ENCODE data around the gene SLC19A1.

SLC19A1 gene

DNA sequence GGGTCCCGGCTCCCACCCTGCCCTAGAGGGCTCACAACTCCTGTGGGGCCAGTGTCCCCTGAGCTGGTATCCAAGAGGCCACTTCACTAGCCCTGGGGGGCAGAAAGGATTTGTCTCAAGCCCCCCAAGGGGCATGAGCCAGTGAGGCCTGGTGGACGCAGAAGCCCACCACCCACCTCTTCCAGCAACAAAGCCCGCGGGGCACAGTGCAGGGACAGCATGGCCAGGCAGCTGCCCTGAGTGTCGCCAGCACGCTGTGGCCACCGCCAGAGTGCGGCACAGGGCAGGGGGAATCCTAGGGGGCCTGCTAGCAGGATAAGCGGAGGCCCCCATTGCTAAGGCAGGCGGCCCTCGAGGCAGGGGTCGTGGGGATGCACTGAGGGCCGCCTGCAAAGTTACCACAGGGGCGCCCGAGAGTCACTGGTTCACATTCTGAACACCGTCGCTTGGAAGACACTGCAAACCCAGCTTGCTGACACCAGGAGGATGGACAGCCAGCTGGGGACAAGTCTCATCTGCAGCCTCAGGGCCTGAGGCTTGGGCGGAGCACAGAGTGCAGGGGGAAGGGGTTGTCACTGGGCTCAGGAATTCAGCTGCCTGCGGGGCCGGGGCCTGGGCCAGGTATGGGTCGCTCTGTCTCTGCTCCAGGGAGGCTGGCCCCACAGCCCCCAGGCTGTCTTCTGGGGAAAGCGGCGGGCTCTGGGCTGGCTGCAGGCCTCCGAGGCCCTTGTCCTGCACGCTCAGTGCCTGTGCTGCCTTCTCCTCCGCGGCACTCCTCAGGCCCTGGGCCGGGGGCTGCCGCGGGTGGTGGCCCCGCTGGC lies 26.8 kb downstream of the SLC19A1 start:
- DNase-seq = no peak

DNA sequence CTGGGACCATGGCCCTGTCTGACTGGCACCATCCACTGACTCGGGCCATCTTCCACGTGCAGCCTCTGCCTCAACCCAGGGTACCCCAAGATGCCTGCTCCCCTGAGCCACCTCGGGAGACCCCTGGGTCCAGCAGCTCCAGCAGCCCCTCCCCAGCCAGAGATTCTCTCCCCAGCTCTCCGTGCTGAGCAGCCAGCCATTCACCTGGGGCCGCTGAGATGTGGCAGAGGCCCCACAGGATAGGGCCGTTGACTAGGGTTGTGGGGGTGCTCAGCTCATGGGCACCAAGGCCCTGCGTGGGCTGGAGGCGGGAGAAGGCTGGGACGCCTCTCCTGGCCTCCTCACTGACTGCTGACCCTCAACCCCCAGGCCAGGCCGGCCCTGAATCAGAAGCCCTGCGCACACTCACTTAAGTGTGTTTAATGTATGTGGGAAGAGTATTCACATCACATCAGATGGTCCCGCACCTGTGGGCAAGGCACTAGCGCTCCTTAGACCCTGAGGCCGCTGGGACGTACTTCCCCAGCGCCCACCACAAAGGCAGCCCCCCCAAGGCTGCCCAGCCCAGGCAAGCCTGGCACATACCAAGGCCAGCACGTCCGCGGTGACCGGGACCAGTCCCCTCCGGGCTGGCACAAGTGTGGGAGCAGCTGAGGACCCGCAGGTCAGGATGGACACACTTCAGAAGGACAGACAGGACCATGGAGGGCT lies 27.8 kb downstream of the SLC19A1 start:
- no peak for DNase-seq

DNA sequence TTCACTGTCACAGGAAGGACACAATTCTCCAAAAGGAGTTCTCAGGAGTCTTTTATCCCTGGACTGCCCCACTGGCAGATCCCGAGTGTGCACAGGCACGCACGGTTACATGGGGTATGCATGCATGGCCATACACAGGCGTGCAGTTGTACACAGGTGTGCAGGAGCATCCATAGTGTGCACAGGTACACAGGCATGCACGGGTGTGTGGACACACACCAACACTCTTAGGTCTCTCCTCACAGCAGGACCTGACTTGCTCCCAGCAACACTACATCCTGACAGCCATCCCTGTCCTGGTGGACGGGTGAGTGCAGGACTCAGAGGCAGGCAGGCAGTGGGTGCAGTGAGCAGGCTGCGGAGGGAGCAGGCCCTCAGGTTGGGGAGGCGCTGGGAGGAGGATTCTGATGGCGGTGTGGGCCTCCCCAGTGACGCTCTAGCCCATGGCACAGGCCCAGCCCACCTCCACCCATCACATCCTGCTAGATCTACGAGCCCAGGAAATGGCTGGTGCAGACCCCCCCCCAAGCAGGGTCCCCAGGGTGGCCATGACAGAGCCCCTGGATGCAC lies 28.4 kb downstream of the SLC19A1 start:
- no peak for DNase-seq

DNA sequence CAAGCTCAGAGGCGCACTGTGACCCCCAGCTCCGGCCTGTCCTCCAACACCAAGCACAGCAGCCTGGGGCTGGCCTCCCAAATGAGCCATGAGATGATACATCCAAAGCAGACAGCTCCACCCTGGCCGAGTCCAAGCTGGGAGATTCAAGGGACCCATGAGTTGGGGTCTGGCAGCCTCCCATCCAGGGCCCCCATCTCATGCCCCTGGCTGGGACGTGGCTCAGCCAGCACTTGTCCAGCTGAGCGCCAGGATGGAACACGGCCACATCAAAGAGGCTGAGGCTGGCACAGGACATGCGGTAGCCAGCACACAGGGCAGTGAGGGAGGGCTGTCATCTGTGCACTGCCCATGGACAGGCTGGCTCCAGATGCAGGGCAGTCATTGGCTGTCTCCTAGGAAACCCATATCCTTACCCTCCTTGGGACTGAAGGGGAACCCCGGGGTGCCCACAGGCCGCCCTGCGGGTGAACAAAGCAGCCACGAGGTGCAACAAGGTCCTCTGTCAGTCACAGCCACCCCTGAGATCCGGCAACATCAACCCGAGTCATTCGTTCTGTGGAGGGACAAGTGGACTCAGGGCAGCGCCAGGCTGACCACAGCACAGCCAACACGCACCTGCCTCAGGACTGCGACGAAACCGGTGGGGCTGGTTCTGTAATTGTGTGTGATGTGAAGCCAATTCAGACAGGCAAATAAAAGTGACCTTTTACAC lies 29.1 kb downstream of the SLC19A1 start:
- DNase-seq = no peak

DNA sequence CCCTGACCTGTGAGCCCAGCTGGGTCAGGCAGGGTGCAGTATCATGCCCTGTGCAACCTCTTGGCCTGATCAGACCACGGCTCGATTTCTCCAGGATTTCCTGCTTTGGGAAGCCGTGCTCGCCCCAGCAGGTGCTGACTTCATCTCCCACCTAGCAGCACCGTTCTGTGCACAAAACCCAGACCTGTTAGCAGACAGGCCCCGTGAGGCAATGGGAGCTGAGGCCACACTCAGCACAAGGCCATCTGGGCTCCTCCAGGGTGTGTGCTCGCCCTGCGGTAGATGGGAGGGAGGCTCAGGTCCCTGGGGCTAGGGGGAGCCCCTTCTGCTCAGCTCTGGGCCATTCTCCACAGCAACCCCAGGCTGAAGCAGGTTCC lies 29.6 kb downstream of the SLC19A1 start:
- DNase-seq = no peak

DNA sequence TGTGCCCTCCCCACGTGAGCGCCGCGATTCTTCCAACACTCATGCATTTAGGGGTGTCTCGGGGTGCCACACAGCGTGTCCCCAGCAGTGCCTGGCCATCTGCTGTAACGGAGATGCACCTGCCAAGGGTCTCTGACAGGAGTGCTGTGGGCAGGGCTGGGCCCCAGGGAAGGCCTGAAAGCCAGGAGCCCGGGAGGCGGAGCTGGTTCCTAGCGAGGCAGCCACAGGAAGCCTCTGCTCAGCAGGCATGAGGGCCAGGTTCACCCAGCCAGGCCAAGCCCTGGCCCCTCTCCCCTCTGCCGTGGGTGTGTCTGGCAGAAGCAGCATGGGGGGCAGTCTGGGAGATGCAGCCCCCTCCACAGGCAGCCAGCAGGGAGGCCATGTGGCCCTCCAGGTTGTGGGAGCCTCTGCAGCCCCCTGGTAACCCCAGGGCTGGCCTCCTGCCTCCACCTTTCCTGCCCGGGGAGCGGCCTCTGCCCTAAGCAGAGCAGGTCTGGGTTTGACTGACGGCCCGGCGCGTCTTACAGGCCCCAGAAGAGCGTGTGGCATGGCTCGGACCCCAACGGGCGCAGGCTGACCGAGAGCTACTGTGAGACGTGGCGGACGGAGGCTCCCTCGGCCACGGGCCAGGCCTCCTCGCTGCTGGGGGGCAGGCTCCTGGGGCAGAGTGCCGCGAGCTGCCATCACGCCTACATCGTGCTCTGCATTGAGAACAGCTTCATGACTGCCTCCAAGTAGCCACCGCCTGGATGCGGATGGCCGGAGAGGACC lies 30.4 kb downstream of the SLC19A1 start:
- DNase-seq = no peak

DNA sequence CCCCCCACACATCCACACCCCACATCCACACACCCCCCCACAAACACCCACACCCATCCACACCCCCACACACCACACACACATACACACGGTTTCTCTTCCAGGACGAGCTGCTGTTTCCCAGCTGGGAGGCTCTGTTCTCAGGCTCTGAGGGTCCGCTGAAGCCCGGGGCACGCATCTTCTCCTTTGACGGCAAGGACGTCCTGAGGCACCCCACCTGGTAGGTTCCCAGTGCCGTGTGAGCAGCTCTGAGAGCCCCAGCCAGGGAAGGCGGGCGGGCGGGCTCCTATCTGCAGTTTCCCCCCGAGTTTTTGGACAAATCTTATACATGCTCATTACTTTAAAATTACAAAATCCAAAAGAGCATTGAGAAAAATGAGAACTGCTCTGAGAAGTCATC lies 31.2 kb downstream of the SLC19A1 start:
- DNase-seq = no peak

DNA sequence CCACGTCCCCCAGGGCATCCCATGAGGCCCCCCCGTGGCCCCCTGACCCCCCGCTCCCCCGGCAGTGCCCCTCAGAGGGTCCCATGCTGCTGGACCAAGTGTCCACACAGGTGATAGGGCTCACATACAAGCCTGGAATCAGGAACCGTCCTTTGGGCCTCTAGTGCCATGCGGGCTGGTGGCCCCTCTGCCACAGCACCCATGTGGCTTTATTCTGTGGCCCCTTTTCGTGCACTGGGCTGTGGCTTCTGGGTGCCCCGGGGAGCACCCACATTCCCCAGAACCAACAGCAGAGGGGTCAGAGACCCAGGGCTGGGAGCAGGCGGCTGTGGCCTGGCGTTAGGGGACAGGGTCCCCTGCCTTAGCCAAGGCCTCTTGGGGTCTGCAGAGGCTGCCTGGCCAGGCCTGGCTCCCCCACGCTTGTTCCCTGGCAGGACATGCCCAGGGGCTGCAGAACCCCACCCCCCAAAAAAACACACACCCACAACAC lies 31.7 kb downstream of the SLC19A1 start:
- no peak for DNase-seq

DNA sequence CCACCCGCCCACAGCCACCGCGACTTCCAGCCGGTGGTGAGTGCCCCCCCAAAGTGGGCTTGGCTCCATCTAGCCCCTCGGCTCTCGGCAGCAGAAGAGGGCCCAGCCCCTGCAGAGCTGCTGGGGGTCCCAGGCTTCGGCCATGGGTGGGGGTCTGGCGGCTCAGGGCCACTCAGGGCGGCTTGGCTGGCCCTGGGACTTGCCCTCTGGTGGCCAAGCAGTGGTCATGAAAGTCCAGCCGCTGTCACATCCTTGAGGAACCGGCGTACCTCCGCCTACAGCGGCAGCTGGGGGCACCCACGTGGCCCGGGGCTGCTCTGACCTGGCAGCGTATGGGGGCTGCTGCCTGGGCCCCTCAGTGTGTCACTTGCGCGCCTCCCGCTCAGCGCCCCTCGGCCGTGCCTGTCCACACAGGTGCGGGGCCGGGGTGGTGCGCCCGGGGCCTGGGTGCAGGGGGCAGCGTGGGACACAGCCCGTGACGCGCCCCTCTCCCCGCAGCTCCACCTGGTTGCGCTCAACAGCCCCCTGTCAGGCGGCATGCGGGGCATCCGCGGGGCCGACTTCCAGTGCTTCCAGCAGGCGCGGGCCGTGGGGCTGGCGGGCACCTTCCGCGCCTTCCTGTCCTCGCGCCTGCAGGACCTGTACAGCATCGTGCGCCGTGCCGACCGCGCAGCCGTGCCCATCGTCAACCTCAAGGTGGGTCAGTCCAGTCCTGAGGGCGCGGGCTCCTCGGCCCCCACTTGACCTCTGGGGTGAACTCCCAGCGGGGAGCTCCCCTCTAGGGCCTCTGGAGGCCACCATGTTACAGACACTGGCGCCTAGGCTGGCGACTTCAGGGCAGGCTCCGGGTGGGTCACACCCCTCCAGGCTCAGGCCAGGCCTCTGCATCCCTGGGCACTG lies 32.4 kb downstream of the SLC19A1 start:
- DNase-seq = no peak

DNA sequence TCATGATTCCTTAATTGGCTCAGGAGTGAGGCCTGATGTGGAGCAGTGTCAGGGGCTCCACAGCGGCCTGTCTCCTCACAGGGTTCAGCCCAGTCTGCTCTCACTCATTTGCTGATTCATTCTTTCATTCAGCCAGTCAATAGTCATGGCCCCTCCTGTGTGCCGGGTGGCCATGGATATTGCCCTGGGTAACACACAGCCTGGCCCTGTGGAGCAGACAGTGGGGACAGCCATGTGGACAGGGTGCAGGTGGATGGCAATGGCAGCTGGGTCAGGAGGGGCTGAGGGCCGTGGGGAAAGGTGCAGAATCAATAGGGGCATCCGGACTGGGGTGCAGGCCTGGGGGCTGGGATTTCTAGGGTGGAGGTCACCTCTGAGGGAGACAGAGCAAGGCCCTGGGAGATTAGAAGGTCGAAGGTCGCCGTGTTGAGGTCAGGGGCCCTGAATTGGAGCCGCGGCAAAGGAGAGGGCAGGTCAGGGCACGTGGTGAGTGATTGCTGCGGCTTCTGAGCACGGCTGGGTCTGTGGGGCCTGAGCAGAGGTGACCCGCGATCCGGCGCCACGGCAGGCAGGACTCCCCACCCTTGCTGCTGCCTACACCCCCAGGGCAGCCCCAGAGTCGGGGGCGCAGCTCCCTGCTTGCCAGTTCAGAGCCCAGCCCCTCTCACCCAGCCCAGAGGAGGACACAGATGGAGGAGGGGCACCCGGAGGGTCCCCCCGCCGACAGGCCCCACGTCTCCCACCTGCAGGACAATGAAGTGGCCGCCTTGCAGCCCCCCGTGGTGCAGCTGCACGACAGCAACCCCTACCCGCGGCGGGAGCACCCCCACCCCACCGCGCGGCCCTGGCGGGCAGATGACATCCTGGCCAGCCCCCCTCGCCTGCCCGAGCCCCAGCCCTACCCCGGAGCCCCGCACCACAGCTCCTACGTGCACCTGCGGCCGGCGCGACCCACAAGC lies 33.4 kb downstream of the SLC19A1 start:
- no peak for DNase-seq

DNA sequence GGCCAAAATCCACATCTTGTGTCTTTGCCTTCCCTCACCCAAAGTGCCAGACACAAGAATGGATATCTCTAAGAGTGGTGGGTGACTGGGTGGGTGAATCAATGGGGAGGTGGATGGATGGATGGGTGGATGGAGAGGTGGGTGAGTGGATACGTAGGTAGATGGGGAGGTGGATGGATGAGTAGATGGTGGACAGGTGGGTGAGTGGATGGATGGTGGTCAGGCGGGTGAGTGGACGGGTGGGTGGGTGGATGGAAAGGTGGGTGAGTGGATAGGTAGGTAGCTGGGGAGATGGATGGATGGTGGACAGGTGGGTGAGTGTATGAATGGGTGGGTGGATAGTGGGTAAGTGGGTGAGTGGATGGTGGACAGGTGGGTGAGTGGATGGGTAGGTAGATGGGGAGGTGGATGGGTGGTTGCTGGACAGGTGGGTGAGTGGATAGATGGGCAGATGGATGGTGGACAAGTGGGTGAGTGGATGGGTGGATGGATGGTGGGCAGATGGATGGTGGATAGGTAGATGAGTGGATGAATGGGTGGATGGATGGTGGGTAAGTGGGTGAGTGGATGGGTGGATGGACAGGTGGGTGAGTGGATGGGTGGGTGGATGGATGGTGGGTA lies 34.2 kb downstream of the SLC19A1 start:
- DNase-seq = no peak

DNA sequence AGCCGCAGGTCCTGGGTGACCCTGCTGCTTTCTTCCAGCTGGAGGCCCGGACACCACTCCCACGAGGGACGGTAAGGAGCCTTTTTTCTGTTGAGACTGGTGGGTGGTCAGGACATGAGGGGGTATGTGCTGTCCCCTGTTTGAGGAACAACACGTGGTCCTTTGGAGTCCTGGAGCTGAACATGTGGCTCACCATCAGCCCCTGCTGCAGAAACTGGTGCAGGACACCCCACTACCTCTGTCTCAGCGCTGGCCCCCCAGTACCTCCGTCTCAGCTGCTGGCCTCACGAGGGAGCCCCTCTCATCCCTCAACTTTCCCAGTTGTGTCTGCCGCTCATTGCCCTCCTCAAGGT lies 34.7 kb downstream of the SLC19A1 start:
- DNase-seq = no peak

DNA sequence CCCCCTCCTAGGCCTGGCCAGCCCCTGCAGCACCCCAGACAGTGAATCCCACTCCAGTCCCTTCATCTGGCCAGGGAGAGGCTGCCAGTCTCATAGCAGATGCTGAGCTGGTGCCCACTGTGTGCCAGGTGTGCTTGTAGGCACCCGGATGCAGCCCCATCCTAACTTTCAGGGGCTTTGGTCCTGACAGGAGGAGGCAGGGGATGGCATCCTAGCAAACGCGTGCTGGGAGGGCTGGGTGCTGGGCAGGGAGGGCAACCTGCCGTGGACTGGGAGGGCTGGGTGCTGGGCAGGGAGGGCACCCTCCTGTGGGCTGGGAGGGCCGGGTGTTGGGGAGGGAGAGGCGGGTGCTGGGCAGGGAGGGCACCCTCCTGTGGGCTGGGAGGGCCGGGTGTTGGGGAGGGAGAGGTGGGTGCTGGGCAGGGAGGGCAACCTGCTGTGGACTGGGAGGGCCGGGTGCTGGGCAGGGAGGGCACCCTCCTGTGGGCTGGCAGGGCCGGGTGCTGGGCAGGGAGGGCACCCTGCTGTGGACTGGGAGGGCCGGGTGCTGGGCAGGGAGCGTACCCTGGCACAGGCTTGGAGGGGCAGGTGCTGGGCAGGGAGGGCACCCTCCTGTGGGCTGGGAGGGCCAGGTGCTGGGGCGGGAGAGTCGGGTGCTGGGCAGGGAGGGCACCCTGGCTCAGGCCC lies 35.3 kb downstream of the SLC19A1 start:
- DNase-seq = no peak

DNA sequence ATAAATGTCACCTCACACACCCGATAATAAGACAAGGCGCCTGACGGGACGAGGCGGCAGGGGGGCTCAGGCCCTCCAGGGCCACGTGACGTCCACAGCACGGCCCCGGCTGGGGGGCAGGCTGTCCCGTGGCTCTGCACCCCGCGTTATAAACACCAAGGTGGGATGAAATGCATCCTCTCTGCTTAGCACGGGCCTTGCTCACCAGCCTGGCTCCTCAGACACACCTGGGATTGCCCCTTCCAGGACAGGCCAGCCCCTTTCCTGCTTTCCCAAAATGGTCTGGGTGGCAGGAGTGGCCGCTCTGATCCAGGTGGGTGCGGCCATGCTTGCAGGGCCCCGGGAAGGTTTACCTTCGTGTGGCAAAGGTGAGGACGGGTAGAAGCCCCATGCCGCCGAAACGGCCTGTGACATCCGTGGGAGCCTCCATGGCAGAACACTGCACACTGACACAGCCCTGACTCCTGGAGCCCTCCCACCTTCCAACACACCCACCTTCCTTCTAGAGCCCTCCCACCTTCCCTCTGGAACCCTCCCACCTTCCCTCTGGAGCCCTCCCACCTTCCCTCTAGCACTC lies 35.9 kb downstream of the SLC19A1 start:
- no peak for DNase-seq

DNA sequence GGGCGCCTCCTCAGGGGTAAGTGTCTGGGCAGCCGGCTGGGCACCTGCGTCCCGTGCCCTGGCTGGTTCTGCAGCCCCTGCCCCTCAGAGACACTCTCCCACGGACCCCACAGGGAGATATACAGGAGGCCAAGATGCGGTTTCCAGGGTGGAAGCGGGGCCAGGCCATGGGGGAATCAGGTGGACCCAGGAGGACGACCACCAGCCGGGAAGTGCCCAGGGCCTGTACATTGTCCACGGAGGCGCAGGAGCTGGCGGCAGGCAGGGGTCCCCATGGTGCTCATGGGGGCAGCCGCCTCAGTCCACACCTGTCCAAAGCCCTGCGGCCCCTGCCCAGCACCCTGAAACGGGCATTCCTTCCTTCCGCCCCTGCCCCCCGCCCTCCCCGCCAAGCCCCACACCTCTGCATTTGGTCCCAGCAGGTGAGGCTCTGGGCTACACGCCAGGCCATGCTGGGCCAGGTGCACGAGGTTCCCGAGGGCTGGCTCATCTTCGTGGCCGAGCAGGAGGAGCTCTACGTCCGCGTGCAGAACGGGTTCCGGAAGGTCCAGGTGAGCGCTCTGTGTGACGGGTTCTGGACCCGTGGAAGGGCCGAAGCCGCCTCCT lies 36.7 kb downstream of the SLC19A1 start:
- no peak for DNase-seq

DNA sequence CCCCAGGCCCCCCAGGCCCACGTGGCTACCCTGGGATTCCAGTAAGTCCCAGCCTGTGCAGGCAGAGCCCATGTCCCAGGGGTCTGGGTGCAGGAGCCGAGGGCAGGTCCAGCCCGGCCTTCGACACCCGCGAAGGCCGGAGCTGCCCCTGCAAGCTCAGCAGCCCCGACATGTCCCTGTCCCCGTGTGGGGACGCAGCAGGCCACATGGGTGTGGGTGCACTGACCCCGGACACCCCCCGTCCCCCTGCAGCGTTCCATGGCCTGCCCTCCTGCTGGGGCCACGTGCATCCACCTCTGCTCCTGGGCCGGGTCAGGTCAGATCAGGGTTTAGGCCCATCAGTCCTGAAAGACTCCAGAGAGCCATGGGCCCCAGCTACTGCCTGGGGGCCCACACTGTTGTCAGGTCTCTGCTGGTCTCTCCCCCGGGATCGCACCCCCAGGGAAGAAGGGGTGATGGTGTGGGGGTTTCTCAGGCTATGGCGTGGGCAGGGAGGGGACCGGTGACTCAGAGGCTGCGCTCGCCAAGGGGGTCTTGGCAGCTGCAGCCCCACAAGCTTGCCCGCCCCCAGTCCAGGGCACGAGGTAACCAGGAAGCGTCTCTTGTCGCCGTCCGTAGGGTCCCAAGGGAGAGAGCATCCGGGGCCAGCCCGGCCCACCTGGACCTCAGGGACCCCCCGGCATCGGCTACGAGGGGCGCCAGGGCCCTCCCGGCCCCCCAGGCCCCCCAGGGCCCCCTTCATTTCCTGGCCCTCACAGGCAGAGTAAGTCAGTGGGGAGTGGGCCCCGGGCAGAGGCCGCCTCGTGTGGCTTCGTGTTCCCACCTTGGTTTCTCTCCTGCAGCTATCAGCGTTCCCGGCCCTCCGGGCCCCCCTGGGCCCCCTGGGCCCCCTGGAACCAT lies 37.5 kb downstream of the SLC19A1 start:
- no peak for DNase-seq

DNA sequence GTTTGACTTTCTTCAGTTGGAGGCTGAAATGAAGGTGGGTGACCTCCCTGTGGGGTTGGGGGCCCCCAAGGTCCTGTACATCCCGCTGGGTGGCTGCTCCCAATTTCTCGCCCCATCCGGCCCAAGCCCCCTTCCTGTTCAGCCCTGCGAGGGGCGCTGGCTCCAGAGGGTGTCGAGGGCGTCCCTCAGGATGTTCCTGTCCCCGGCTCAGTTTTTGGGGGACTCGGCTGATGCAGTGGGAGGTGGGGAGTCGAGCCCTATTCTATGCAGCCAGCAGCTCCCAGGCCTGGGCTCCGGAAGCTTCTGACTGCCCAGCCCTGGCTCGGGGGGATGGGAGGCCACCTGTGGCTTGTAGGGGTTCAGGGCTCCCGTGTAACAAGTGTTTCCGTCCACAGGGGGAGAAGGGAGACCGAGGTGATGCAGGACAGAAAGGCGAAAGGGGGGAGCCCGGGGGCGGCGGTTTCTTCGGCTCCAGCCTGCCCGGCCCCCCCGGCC lies 38.2 kb downstream of the SLC19A1 start:
- no peak for DNase-seq

Data from stimulated activated CD4-positive, alpha-beta T cell treated with anti-CD3 and anti-CD28 coated beads, Interleukin-2, amount 100 ng/mL, for 48 hours (primary cell).